Measurements from ENCODE around the gene RPL38.

Gene RPL38

GRCh38 chr17:74250324-74250995 is 47.0 kb downstream of the RPL38 start:
- no peak for DNase-seq

- no peak for DNase-seq
These were observed 47.6 kb downstream of the RPL38 start for GRCh38 chr17:74251051-74251450.

GRCh38 chr17:74251569-74251968 is 48.1 kb downstream of the RPL38 start:
- DNase-seq: no peak

GRCh38 chr17:74252211-74252610 is 48.7 kb downstream of the RPL38 start:
- no peak for DNase-seq

GRCh38 chr17:74253036-74253435 is 49.6 kb downstream of the RPL38 start:
- DNase-seq: no peak

- no peak for DNase-seq
These were observed 53.8 kb downstream of the RPL38 start for GRCh38 chr17:74257311-74257710.

GRCh38 chr17:74259667-74260524 is 56.4 kb downstream of the RPL38 start:
- no peak for DNase-seq
